Renal pelvis (tissue), 4 donors: ENCODE results near the gene RAD23A. TPM values are rescaled to one million over a fixed set of nuclear protein-coding genes. Genes with fewer than 3 reads are reported as not detected.
"Not testable (repeated sequence)": the region's sequence is repeated elsewhere in the genome, so short reads cannot be mapped to it uniquely, and the experiment has no call there.

Experiments
- DNase-seq: peaks from one replicate; pipeline ENCODE4 v3.0.0-alpha.2; 2013
- polyA plus RNA-seq, 3 donors: library from polyadenylated mRNA; unstranded; fragments of 120-200 nt; gene quantifications; one replicate each; pipeline ENCODE4 v1.2.1, GENCODE V29; 2013; ENCODE audit not compliant: insufficient read length in 3 of 3

The RAD23A gene
- polyA plus RNA-seq, 3 donors: 81.0 to 92.7 (median 89.6) TPM

GRCh38 chr19:12949363-12950283, 4.0 kb downstream of the RAD23A start:
- DNase-seq: no peak

GRCh38 chr19:12952050-12952449, 6.4 kb downstream of the RAD23A start:
- not testable (repeated sequence) for DNase-seq

DNA sequence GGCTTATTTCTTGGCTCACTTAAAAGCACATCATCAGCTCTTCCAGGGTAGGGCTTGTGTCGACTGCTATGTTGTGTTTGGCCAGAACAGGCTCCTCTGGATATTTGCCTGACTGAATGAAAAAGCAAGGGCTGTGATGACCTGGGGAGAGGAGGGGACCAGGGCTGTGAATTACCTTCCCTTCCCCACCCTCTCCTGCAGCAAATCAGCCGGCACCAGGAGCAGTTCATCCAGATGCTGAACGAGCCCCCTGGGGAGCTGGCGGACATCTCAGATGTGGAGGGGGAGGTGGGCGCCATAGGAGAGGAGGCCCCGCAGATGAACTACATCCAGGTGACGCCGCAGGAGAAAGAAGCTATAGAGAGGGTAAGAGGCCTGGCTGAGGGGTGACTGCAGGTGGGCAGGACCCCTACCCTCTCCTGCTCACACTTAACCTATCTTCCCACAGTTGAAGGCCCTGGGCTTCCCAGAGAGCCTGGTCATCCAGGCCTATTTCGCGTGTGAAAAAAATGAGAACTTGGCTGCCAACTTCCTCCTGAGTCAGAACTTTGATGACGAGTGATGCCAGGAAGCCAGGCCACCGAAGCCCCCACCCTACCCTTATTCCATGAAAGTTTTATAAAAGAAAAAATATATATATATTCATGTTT, 7.0 kb downstream of the RAD23A start:
- DNase-seq: no peak

DNA sequence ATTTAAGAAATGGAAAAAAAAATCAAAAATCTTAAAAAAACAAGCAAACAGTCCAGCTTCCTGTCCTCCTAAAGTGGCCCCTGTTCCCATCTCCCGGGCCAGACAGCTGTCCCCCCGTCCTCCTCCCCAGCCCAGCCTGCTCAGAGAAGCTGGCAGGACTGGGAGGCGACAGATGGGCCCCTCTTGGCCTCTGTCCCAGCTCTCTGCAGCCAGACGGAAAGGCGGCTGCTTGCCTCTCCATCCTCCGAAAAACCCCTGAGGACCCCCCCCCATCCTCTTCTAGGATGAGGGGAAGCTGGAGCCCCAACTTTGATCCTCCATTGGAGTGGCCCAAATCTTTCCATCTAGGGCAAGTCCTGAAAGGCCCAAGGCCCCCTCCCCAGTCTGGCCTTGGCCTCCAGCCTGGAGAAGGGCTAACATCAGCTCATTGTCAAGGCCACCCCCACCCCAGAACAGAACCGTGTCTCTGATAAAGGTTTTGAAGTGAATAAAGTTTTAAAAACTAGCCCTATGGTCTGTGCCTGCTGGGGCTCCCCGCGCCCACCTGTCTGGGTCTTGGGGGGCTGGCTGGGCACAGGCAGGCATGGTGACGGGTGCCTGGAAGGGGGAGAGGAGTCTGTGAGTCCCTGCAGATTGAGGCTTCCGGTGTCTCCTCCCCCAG, 7.6 kb downstream of the RAD23A start:
- DNase-seq: no peak

DNA sequence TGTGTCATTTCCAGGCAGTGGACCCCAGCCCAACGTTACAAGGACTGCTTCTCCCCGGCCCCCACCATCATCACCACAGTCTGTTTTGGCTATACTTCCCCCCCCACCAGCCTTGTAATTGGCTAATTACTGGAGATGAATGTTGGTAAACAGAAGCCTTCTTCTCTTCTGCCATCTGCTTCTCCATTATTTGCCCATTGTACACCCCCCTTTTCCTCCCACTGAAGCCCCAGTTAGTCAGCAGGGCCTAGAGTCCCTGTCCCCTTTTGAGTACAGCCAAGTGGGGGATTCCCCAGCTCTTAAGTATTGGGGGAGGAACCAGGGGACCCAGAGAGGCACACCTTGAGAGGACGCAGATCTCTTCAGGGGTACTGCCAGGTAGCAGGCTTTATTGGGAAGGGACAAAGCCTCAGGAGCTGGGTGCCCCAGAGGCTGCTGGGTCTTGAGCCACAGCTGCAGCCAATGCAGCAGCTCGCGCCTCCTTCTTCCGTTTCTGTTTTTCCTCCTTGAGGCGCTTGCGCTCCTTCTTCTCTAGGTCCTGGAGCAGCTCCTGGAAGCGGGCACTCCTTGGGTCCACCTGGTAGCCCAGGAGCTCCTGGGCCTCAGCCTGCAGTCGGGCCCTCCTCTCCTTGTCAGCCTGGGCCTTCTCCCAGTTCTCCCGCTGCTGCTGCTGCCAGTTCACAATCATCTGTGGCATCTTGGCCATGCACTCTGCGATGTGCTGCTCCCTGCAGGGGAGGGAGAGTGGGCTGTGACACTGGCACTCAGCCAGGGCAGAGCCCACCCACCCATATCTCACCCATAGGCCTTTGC, 8.3 kb downstream of the RAD23A start:
- no peak for DNase-seq

DNA sequence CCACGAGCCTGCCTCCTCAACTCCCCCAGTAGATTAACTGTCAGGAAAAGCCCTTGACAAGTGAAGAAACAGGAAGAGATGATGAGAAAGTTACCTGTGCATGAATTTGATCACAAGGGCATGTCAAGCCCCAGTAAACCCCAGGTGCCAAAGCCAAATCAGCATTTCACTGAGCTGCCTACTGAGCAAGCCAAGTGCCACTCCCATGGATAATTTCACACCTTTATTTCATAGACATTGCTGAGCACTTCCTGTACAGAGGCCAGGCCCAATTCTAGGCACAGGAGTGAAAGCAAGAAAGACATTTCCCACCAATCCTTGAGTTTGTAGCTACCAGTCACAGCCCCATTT, 8.9 kb downstream of the RAD23A start:
- DNase-seq: no peak

DNA sequence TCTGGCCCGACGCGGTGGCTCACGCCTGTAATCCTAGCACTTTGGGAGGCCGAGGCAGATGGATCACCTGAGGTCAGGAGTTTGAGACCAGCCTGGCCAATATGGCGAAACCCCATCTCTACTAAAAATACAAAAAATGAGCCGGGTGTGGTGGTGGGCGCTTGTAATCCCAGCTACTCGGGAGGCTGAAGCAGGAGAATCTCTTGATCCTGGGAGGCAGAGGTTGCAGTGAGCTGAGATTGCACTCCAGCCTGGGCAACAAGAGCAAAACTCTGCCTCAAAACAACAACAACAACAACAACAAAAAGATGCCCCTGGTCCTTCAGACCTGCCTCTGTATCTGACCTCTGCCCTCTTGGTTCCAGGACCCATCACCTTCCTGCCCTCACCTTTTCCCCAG, 9.9 kb downstream of the RAD23A start:
- DNase-seq: not testable (repeated sequence)

DNA sequence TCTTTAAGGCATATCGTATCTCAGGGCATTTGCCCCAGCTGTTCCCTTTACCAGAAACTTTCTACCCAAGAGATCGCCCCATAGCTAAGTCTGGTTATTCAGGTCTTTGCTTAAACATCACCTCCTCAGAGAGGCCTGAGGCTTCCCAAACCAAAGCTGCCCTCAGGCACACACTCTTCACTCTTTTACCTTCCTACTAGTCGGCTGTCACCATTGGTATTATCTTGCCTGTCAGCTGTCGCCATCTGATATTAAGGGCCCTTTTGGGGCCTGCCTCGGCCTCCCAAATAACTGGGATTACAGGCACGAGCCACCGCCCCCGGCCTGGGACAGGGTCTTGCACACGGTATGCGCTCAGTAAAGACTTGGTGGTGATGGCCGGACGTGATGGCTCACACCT, 10.3 kb downstream of the RAD23A start:
- DNase-seq: no peak

- DNase-seq: peak; percentile 80
Observed at GRCh38 chr19:12956446-12957388, 11.1 kb downstream of the RAD23A start, which contains the start of gene GADD45GIP1. TSS of gene GADD45GIP1 (minus strand) at chr19:12957223. CDS start at chr19:12957212, 11 bp downstream.

DNA sequence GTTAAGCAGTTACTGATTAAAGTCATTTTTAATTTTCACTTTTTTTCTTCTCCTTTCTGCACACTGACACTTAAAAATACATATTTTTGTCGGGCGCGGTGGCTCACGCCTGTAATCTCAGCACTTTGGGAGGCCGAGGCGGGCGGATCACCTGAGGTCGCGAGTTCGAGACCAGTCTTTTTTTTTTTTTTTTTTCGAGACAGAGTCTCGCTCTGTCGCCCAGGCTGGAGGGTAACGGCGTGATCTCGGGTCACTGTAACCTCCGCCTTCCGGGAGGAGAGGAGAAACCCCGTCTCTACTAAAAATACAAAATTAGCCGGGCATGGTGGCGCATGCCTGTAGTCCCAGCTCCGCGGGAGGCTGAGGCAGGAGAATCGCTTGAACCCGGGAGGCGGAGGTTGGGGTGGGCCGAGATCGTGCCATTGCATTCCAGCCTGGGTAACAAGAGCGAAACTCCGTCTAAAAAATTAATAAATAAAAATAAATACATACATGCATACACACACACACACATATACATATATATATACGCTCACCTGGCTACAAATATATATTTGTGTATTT, 11.8 kb downstream of the RAD23A start:
- DNase-seq: not testable (repeated sequence)

DNA sequence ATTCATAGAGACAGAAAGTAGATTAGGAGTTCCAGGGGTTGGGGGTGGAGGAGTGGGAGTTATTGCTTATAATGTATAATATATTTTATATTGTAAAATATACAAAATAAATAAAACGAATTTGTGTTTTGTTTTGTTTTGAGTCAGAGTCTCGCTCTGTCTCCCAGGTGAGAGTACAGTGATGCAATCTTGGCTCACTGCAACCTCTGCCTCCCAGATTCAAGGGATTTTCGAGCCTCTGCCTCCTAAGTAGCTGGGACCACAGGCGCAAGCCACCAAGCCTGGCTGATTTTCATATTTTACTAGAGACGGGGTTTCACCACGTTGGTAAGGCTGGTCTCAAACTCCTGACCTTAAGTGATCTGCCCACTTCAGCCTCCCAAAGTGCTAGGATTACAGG, 13.8 kb downstream of the RAD23A start:
- no peak for DNase-seq

GRCh38 chr19:12965017-12965811, 19.6 kb downstream of the RAD23A start:
- DNase-seq: peak; percentile 61

GRCh38 chr19:12965812-12966135, 20.1 kb downstream of the RAD23A start:
- DNase-seq: no peak

- no peak for DNase-seq
Observed at GRCh38 chr19:12967907-12968306, 22.2 kb downstream of the RAD23A start.

- DNase-seq: no peak
Observed at GRCh38 chr19:12969292-12969988, 23.8 kb downstream of the RAD23A start, which contains the start of gene DAND5. TSS of gene DAND5 (plus strand) at chr19:12969576. CDS start at chr19:12969661, 85 bp downstream.

- no peak for DNase-seq
Observed at GRCh38 chr19:12970070-12970820, 24.6 kb downstream of the RAD23A start.

DNA sequence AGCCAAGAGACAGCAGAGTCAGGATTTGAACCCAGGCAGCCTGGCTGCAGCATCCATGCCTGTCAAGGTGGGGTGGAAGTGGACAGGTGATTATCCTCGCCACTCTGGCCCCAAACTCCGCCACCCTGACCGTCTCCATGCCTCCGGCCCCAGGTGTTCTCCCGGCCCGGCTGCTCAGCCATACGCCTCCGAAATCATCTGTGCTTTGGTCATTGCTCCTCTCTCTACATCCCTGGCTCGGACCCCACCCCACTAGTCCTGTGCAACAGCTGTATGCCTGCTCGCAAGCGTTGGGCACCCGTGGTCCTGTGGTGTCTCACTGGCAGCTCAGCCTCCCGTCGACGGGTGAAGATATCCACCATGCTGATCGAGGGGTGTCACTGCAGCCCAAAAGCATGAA, 27.6 kb downstream of the RAD23A start:
- no peak for DNase-seq
